Suppressor macrophage (primary cell): ENCODE results near the gene ASXL2.
"Not testable (repeated sequence)": the region's sequence is repeated elsewhere in the genome, so short reads cannot be mapped to it uniquely, and the experiment has no call there.

ENCODE experiments used
- DNase-seq, 4 experiments: peaks; one replicate each; pipeline ENCODE4 v3.0.0-alpha.2; 2020 to 2022

ASXL2 gene

DNA sequence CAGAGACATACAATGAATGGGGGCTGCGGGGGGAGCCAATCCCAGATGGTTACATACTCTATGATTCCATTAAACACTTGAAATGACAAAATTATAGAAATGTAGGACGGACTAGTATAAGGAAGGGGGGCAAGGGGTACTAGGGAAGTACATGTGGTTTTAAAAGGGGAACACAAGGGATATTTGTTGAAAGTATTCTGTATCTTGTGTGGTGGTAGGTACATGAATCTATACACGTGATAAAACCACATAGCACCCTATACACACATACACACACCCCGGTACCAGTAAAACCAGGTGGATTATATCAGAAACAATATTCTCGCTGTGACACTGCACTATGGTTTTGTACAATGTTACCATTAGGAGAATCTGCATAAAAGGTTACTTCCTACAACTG, 45.4 kb downstream of the ASXL2 start:
- no peak for DNase-seq

DNA sequence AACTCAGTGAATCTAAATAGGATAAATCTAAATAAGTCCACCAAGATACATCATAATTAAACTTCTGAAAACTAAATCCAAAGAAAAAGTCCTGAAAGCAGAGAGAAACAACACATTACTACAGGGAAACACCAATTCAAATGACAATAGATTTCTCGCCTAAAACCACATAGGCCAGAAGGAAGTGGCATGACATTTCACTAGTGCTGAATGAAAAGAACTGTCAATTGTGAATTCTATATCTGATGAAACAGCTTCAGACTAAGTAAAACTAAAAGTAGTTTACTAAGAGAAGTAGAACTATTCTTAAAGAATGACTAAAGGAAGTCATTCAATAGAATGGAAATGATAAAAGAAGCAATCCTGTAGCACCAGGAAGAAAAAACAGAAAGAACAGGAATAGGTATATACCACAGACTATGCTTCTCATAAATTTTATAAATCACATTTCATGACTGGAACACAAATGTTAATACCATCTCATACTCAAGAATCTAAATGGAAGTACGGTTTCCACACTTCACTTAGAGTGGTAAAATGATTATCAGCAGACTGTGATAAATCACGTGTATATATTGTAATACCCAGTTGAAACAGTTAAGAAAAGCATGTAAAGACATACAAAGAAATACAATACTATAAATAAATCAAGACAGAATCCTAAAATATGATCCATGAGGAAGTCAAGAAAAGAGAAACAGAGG, 46.4 kb downstream of the ASXL2 start:
- peak in 3 of 4 experiments; percentile 8 to 48 (median 45) for DNase-seq

DNA sequence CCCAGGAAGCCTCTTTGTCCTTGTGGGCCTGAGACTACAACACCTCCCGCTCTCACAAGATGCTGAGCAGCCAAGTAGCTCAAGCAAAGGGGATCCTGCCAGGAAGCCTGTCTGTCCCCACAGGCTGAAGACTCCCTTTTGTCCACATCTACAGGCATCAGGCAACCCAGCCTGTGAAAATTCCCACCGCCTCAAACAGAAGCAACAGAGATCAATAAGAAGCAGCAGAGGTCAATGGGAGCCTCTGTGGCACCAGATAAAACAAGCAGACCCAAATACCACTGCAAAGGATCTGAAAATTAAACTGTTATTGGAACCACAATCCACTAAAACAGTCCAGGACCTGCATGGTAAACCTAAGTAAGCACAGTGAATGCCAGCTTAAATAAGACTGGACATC, 48.5 kb downstream of the ASXL2 start:
- no peak for DNase-seq

DNA sequence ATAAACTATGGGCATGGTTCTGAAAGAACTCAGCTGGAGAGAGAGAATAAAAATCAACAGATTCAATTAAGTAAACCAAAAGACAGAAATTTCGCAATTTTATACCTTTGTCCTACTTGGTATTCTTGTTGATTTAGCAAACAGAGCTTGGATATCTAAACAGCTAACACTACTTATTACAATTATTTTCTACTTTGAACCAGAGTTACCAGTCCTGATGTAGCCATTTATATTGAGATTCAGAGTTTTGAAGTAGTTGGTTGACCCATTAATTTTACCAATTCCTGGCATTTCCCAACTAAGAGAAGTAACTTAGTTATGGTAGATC, 48.9 kb downstream of the ASXL2 start:
- DNase-seq = no peak

DNA sequence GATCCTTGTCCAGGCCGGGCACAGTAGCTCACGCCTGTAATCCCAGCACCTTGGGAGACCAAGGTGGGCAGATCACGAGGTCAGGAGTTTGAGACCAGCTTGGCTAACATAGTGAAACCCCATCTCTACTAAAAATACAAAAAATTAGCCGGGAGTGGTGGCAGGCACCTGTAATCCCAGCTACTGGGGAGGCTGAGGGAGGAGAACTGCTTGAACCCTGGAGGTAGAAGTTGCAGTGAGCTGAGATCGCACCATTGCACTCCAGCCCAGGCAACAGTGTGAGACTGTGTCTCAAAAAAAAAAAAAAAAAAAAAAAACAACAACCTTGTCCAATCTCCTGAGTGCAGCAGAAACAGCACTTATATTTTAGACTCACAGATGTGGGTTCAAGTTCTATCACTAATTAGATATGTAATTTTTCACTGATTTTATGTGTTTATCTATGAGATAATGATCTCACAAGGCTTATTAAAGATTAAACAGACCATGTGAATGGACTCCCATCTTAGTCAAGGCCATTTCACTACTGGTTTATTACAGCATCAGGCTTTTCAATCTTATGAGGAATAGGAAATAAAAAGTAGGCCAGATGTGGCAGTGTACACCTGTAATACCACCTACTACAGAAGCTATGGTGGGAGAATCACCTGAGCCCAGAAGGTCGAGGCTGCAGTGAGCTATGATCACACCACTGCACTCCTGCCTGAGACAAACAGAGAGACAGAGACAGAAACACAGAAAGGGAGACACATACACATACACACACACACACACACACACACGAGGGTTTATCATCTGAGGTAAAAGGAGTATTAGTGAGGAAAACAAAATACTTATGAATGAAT, 49.5 kb downstream of the ASXL2 start:
- DNase-seq = not testable (repeated sequence)

DNA sequence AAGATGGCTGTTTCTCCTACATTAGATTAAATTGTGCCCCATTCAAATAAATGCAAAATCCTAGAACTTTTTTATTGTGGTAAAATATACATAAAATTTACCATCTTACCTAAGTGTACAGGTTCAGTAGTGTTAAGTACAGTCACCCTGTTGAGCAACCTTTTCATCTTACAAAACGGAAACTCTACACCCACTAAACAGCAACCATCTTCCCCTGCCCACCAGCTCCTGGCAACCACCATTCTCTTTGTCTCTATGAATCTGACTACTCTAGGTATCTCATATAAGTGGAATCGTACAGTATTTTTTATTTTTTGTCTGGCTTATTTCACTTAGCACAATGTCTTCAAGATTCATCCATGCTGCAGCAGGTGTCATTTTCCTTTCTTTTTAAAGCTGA, 53.0 kb downstream of the ASXL2 start:
- DNase-seq = peak in 2 of 4 experiments; percentile 9 to 17

DNA sequence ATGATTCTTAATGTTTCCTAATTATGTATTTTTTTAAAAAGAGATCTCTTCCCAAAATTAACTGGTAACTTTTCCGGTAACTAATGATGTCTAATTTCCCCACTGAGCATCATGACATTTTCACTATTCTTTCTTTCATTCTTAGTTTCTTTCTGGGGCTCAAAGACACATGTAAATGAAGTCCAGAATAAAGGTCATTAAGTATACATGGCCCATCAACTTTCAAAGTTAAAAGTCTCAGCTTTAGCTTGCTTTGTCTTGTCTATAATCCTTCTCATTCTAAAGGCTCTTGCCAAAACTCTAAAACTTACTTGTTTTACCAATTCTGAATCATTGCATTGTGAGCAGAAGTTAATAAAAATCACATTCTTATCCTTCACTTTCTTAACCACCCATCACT, 53.6 kb downstream of the ASXL2 start:
- no peak for DNase-seq

DNA sequence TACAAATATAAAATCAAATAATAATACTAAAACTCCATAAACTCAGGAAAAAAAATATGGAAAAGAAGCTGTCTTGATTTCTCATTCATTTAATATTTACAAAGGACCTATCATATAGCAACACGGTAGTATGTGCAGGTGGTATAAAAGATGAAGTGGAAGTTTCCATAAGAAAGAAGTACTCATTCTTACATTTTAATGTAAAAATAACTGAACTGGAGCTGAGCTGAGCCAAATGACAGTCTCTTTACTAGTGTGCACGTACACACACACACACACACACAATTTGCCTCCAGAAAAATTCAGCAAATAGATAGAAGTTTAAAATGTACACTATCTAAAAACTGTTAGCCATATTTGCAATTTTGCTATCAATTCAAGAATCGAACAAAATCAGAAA, 54.1 kb downstream of the ASXL2 start:
- no peak for DNase-seq

DNA sequence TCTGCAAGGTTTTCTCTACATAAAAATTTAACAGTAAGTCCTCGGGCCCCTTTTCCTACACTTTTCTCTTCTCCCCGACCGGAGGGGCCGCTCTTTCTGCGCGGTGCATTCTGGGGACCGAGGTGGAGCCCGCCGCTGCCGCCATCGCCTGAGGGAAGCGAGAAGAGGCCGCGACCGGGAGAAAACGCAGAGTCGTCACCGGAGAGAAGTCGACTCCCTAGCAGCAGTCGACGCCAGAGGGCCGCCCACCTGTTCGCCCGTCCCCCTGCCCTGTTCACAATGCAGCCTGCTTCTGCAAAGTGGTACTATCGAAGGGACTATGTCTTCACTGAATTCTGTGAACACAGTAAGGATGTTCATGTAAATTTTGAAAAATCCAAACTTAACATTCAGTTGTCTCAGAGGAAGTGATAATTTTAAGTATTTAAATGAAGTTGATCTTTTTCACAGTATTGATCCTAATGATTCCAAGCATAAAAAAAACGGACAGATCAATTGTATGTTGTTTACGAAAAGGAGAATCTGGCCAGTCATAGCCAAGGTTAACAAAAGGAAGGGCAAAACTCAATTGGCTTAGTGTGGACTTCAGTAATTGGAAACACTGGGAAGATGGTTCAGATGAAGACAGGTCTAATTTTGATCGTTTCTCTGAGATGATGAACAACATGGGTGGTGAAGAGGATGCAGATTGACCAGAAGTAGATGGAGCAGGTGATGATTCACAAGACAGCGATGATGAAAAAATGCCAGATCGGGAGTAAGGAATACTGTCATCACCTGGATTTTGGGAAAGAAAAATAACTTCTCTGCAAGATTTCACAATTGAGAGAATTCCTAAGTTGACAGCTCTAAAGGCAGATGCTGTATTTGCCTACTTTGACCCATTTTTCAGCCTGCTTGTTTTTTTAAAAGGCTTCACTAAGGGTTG, 55.8 kb downstream of the ASXL2 start:
- DNase-seq = peak; percentile 14 to 67 (median 34)

DNA sequence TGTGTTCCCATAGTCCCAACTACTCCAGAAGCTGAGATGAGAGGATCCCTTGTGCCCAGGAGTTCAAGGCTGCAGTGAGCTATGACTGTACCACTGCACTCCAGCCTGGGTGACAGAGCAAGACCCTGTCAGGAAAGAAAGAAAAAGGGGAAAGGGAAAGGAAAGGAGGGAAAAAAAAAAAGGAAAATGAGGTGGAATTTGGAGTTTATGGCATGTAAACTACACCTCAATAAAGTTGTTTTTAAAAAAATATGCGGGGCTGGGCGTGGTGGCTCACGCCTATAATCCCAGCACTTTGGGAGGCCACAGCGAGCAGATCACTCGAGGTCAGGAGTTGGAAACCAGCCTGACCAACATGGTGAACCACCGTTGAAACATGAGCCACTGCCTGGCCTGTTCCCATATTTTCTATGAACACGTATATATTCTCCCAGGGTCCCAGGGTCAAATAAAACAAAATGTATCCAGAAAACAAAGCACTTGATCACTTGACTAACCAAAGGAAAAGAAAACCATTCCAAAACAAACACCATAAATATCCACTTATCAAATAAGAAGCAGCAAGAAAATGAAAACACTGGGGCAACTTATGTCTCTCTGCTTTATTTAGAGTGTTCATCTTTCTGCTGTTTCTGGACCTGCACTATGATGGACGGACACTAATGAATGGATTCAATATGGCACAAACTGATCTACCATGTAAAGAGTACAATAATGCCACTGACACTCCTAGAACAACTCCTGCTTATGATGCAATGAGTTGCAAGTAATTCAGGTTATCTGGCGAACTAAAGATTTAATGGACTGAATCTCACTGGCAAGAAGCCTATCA, 56.8 kb downstream of the ASXL2 start:
- no peak for DNase-seq

DNA sequence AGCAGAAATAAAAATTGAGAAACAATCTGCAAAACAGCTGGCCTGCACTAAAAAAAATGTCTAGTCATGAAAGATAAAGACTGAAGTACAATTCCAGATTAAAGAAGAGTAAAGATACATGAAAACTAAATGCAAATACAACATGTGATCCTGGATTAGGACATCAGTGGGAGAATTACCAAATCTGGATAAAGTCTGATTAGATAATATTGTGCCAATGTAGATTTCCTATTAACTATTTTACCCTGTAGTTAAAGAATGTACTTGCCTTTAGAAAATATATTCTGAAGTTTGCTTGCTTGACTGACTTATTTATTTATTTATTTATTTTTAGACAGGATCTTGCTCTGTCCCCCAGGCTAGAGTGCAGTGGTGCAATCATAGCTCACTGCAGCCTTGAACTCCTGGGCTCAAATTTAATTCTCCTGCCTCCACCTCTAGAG, 58.7 kb downstream of the ASXL2 start:
- no peak for DNase-seq

DNA sequence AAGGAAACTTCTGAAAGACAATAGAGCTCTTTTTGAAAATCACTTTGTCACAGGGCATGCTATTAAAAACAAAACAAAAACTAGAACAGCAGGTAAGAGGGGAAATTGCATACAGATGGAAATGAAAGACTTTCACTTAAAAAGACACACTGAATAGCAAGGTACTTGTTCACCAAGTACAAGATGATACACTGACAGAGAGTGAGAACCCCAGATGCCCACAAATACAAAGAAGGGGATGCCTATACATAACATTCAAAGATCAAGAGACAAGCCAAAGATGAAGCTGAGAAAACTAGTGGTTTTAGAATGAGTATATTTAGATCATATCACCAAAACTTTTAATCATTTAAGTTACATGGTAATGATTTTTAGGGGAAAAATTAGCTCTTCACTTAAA, 60.7 kb downstream of the ASXL2 start:
- no peak for DNase-seq

DNA sequence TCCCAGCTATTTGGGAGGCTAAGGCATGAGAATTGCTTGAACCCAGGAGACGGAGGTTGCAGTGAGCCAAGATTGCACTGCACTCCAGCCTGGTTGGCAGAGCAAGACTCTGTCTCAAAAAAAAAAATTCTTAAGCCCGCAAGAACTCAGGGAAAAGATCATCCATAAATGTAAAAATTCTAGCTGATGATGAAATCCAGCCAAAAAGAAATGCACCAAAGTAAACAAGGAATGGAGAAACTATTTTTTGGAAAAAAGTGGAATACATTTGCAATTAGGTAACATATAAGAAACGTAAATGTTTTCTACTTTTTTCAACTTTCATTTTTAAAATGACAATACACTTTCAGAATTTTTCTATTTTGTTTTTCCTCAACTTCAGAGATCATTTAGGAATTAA, 61.3 kb downstream of the ASXL2 start:
- no peak for DNase-seq

DNA sequence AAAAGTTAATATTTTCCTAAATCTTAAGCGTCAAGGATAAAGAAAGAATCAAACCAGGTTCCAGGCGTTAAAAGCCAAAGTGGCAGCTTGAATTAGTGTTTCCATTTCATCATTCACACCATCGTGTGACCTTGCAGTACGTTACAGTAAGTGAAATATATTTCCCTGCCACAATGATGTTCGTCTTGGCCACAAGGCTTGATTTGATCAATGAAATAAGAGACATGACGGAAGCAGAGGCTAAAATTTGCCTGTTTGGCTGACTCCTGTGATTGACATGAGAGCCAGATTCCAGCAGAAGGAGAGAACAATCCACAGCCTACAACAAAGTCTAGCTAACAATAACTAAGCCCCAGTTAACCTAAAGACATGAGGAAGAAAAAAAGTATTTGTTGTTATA, 62.0 kb downstream of the ASXL2 start:
- DNase-seq = no peak

DNA sequence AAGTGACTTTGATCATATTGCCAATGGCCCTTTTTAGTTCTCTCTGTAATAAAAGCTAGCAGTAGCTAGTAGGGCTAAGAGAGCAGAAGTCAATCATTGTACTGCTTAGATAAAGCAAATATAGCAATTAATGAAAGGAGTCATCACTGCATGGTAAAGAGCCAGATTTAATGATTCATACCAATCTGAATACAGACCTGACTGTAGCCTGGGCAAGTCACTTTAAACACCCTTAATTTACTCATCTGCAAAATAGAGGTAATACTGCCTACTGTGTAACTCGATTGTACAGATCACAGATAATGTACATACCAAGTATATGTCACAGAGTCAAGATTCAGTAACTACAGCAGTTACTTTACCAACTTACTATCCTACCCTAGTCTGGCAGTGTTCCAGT, 63.6 kb downstream of the ASXL2 start:
- no peak for DNase-seq

DNA sequence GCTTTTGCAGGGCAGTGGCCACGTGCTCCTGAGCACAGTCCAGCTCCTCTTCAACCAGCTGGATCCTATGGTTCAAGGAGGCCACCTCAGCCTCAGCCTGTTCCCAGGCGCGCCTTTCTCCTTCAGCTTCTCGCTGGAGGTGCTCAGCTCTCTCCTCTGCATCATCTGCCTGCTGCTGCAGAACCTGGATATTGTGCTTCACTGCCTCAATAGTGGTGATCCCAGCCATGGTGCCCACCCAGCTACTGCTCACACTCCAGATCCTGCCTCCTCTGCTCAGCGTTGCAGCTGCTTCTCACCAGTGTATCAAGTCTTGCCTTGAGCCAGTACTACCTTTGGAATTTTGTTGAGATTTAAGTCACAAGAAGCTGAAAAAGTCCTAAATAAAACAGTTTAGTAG, 67.9 kb downstream of the ASXL2 start:
- DNase-seq = no peak

DNA sequence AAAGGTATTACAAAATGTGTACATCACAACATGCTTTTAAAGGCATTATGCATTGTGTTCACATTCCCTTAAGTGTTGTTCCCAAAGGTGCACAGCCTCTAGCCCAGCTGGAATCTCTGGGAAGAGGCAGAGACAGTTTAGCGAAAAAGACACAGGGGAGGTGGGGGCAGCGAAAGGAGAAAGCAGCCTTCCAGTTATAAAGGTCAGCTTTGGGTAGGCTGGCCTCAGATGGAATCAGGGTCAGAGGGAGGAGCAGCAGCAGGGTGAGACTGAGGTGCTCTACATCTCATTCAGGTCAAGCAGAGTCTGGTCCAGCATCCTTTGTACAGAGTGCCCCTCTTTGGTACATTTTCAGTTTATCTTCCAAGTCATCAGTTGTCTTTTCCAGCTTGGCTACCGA, 68.6 kb downstream of the ASXL2 start:
- no peak for DNase-seq

DNA sequence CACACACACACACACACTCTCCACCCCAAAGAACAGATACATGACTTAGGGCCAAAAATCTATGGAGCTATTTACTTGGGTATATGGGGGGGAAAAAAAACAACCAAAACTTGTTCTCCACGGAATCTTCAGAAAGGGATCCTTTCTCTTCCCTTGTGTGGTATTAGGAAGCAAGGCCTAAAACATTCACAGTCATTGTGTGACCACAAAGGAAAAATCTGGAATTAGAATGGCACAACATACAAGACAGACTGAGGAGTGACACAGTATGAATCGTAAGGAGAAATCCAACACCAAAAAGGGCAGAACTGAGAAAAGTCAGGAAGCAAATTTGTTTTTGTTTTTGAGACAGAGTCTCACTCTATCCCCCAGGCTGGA, 70.3 kb downstream of the ASXL2 start:
- no peak for DNase-seq

DNA sequence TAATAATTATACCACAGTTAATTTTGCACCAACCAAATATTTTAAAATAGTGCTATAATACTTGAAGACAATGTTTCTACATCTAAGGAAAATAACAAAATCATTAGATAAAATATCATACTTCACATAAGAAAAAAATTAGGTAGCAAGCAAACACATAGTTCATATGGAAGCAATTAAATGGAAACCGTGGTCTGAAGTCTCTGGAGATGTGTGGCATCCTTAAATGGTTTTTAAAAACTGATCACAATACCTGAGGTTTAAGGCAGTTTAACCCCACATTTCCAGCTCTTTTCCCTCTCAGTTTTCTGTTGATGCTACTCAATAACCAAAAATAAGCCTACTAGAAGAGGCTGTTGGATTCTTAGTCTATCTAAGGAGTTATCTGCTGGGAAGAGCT, 71.3 kb downstream of the ASXL2 start:
- DNase-seq = no peak

DNA sequence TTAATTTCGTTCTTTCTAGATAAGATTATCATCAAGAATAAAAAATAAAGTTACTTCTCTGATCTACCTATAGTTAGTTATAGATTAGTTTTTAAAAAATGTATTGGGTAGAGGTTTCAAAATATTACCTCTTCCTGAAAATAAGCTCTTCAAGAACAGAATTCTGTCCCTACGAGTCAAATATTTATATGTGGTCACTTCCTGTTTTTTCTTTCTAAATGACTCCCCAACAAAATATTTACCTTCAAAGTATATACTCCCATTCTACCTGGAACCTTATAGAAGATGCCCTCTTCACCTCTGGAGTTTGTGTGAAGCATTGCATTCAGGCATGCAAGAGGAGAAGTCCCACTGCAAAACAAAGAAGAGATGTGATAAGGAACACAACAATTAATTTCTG, 72.3 kb downstream of the ASXL2 start:
- no peak for DNase-seq

DNA sequence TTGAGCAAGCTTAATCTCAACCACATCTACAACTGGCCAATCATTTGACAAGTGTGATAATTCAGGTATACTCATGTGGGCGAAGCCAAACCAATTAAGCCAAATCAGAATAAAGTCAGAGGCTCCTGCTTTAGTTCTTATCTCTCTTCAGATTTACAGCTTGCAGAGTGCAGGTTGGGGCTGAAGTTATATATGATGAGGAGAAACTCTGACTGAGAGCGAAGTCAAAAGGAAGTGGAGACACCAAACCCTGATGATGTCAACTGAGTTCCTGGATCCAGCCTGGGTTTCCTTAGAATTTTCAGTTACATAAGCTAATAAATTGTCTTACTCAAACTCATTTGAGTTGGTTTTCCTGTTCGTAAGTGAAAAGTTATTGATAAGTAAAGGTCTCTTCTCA, 73.9 kb downstream of the ASXL2 start:
- DNase-seq = no peak

DNA sequence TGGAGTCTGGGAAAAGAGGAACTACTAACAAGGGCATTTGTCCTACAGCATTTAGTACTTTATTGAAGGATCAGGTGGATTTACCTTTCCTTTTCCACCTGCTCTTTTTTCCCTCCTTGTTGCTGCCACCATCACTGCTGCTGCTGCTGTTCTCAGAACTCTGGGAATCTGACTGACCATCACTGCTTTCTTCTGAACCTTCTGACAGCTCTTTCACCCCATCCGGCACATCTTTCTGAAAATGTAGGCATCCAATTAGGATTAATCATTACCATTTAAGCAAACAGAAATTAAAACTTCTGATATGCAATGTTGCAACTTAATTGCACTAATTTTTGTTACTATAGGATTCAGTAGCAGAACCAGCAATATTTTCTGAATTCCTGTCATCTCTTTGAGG, 79.0 kb downstream of the ASXL2 start:
- no peak for DNase-seq
